WTC11 (cell line): ENCODE results near the gene ZNF586. TPM values are rescaled to one million over a fixed set of nuclear protein-coding genes. Genes with fewer than 3 reads are reported as not detected.

Experiments
- ATAC-seq: fragments of 200-7000 bp; cut with Tn5 transposase; 2 replicates; pipeline ENCODE4 v1.10.0; 2021; ENCODE audit warnings: mild to moderate bottlenecking, moderate library complexity
- CTCF ChIA-PET: fragments of 300-600 bp; sonication (Branson Sonifier 250); formaldehyde crosslinking; loops from one replicate; lab custom pipeline; 2021; ENCODE audit warnings: antibody characterized with exemption; lab: Charles Lee
- POLR2A ChIA-PET: fragments of 350-600 bp; sonication (Branson Sonifier 250); formaldehyde crosslinking; loops from one replicate; lab custom pipeline; 2021; ENCODE audit warnings: antibody characterized with exemption; lab: Charles Lee
- DNase-seq: peaks from one replicate; pipeline ENCODE4 v3.0.0; 2021; ENCODE audit warnings: low spot score
- H3K27ac Mint-ChIP-seq: 2 replicates; pipeline ENCODE4 v1.8.0; 2021; ENCODE audit warnings: mixed read lengths
- H3K27me3 Mint-ChIP-seq: 2 replicates; pipeline ENCODE4 v1.8.0; 2021; ENCODE audit warnings: low read depth, mild to moderate bottlenecking, moderate library complexity, mixed read lengths
- H3K36me3 Mint-ChIP-seq: 2 replicates; pipeline ENCODE4 v1.8.0; 2021; ENCODE audit warnings: mixed read lengths
- H3K4me1 Mint-ChIP-seq: 2 replicates; pipeline ENCODE4 v1.8.0; 2022; ENCODE audit warnings: mixed read lengths
- H3K4me3 Mint-ChIP-seq: 2 replicates; pipeline ENCODE4 v1.8.0; 2021; ENCODE audit warnings: mild to moderate bottlenecking, moderate library complexity, mixed read lengths
- H3K9me3 Mint-ChIP-seq: 2 replicates; pipeline ENCODE4 v1.8.0; 2021; ENCODE audit warnings: mixed read lengths
- CREM ChIP-seq: sonication (generic); formaldehyde crosslinking; IDR thresholded peaks from 2 replicates; pipeline ENCODE4 v1.8.1; 2022; ENCODE audit warnings: mild to moderate bottlenecking, missing genetic modification reagents, moderate library complexity
- ELF4 ChIP-seq: sonication (generic); formaldehyde crosslinking; IDR thresholded peaks from 2 replicates; pipeline ENCODE4 v1.8.1; 2022; ENCODE audit warnings: low read depth, mild to moderate bottlenecking, moderate library complexity, missing genetic modification reagents
- ETV6 ChIP-seq: sonication (generic); formaldehyde crosslinking; IDR thresholded peaks from 2 replicates; pipeline ENCODE4 v1.8.1; 2022; ENCODE audit warnings: mild to moderate bottlenecking, missing genetic modification reagents
- GTF2I ChIP-seq: fragments of 250-450 bp; sonication (Bioruptor Pico); conservative IDR thresholded peaks from 2 replicates; pipeline ENCODE4 v1.4.0; 2021; ENCODE audit warnings: mild to moderate bottlenecking
- IRF2 ChIP-seq: sonication (generic); formaldehyde crosslinking; IDR thresholded peaks from 2 replicates; pipeline ENCODE4 v1.8.0; 2022; ENCODE audit warnings: low read depth, missing genetic modification reagents, borderline replicate concordance
- NFE2L1 ChIP-seq: sonication (generic); formaldehyde crosslinking; IDR thresholded peaks from 2 replicates; pipeline ENCODE4 v1.8.1; 2023; ENCODE audit warnings: missing genetic modification reagents
- NFYB ChIP-seq: sonication (generic); formaldehyde crosslinking; conservative IDR thresholded peaks from 2 replicates; pipeline ENCODE4 v1.8.0; 2022; ENCODE audit warnings: low read depth, missing genetic modification reagents
- OVOL2 ChIP-seq: fragments of 250-450 bp; sonication (Bioruptor Pico); IDR thresholded peaks from 2 replicates; pipeline ENCODE4 v1.9.0; 2021; ENCODE audit warnings: mild to moderate bottlenecking, borderline replicate concordance
- PRRX2 ChIP-seq: fragments of 250-450 bp; sonication (Bioruptor Pico); IDR thresholded peaks from 2 replicates; pipeline ENCODE4 v1.8.0; 2021; ENCODE audit warnings: mild to moderate bottlenecking
- SMAD4 ChIP-seq: sonication (generic); formaldehyde crosslinking; IDR thresholded peaks from 2 replicates; pipeline ENCODE4 v1.8.0; 2022; ENCODE audit warnings: mild to moderate bottlenecking, missing genetic modification reagents
- TEAD4 ChIP-seq: sonication (generic); formaldehyde crosslinking; IDR thresholded peaks from 2 replicates; pipeline ENCODE4 v1.8.0; 2022; ENCODE audit warnings: mild to moderate bottlenecking, missing genetic modification reagents
- ZBTB21 ChIP-seq: sonication (generic); formaldehyde crosslinking; IDR thresholded peaks from 2 replicates; pipeline ENCODE4 v1.8.1; 2023; ENCODE audit warnings: mild to moderate bottlenecking, missing genetic modification reagents, borderline replicate concordance
- ZNF317 ChIP-seq: sonication (generic); formaldehyde crosslinking; IDR thresholded peaks from 2 replicates; pipeline ENCODE4 v1.8.1; 2023; ENCODE audit warnings: low read depth, mild to moderate bottlenecking, moderate library complexity, missing genetic modification reagents, borderline replicate concordance
- total RNA-seq: library from RNA; stranded (reverse); gene quantifications from 3 replicates; pipeline ENCODE4 v1.2.3, GENCODE V29; 2021
- TF ChIP-seq, protein P1 (sequence below): sonication (generic); formaldehyde crosslinking; IDR thresholded peaks from 2 replicates; pipeline ENCODE4 v1.8.0; 2023; ENCODE audit warnings: mild to moderate bottlenecking, missing genetic modification reagents
- TF ChIP-seq, protein P2 (sequence below): fragments of 250-450 bp; sonication (Bioruptor Pico); IDR thresholded peaks from 2 replicates; pipeline ENCODE4 v1.9.0; 2021; ENCODE audit warnings: mild to moderate bottlenecking, borderline replicate concordance
- TF ChIP-seq, protein P3 (sequence below): sonication (generic); formaldehyde crosslinking; IDR thresholded peaks from 2 replicates; pipeline ENCODE4 v1.8.1; 2022; ENCODE audit warnings: missing genetic modification reagents, borderline replicate concordance
- TF ChIP-seq, protein P4 (sequence below): sonication (generic); formaldehyde crosslinking; IDR thresholded peaks from 2 replicates; pipeline ENCODE4 v1.8.0; 2023; ENCODE audit warnings: missing genetic modification reagents, mild to moderate bottlenecking, borderline replicate concordance
- TF ChIP-seq, protein P5 (sequence below): sonication (generic); formaldehyde crosslinking; IDR thresholded peaks from 2 replicates; pipeline ENCODE4 v1.8.0; 2022; ENCODE audit warnings: missing genetic modification reagents

The ZNF586 gene
- total RNA-seq, 1 experiment from 2014 or later: 16.4 TPM

DNA sequence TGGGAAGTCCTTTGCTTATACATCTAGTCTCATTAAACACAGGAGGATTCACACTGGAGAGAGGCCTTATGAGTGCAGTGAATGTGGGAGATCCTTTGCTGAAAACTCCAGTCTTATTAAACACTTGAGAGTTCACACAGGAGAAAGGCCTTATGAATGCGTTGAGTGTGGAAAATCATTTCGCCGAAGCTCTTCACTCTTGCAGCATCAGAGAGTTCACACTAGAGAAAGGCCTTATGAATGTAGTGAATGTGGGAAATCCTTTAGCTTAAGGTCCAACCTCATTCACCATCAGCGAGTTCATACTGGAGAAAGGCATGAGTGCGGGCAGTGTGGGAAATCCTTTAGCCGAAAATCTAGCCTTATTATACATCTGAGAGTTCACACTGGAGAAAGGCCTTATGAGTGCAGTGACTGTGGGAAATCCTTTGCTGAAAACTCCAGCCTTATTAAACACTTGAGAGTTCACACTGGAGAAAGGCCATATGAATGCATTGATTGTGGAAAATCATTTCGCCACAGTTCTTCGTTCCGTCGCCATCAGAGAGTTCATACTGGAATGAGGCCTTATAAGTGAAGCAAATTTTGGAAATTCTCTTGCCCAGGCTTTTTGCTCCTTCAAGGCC is 9.9 kb downstream of the ZNF586 start:
- no peak for DNase-seq
- H3K4me3 Mint-ChIP-seq: no peak overlapping the region
- H3K36me3 Mint-ChIP-seq: peaks cover 58% of the 10 kb centered on the region
- CTCF ChIA-PET: no interaction called here
- H3K27me3 Mint-ChIP-seq: no peaks in the 10 kb centered on the region
- no peak overlapping the region for H3K27ac Mint-ChIP-seq
- H3K4me1 Mint-ChIP-seq: peaks cover 4% of the 10 kb centered on the region; the same call in 1 of the 2 replicates
- no peak for TF ChIP-seq ZNF317 (CRISPR knock-in tag)
- TF ChIP-seq, protein P1, sequence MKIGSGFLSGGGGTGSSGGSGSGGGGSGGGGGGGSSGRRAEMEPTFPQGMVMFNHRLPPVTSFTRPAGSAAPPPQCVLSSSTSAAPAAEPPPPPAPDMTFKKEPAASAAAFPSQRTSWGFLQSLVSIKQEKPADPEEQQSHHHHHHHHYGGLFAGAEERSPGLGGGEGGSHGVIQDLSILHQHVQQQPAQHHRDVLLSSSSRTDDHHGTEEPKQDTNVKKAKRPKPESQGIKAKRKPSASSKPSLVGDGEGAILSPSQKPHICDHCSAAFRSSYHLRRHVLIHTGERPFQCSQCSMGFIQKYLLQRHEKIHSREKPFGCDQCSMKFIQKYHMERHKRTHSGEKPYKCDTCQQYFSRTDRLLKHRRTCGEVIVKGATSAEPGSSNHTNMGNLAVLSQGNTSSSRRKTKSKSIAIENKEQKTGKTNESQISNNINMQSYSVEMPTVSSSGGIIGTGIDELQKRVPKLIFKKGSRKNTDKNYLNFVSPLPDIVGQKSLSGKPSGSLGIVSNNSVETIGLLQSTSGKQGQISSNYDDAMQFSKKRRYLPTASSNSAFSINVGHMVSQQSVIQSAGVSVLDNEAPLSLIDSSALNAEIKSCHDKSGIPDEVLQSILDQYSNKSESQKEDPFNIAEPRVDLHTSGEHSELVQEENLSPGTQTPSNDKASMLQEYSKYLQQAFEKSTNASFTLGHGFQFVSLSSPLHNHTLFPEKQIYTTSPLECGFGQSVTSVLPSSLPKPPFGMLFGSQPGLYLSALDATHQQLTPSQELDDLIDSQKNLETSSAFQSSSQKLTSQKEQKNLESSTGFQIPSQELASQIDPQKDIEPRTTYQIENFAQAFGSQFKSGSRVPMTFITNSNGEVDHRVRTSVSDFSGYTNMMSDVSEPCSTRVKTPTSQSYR (CRISPR knock-in tag): no peak
- TF ChIP-seq, protein P2, sequence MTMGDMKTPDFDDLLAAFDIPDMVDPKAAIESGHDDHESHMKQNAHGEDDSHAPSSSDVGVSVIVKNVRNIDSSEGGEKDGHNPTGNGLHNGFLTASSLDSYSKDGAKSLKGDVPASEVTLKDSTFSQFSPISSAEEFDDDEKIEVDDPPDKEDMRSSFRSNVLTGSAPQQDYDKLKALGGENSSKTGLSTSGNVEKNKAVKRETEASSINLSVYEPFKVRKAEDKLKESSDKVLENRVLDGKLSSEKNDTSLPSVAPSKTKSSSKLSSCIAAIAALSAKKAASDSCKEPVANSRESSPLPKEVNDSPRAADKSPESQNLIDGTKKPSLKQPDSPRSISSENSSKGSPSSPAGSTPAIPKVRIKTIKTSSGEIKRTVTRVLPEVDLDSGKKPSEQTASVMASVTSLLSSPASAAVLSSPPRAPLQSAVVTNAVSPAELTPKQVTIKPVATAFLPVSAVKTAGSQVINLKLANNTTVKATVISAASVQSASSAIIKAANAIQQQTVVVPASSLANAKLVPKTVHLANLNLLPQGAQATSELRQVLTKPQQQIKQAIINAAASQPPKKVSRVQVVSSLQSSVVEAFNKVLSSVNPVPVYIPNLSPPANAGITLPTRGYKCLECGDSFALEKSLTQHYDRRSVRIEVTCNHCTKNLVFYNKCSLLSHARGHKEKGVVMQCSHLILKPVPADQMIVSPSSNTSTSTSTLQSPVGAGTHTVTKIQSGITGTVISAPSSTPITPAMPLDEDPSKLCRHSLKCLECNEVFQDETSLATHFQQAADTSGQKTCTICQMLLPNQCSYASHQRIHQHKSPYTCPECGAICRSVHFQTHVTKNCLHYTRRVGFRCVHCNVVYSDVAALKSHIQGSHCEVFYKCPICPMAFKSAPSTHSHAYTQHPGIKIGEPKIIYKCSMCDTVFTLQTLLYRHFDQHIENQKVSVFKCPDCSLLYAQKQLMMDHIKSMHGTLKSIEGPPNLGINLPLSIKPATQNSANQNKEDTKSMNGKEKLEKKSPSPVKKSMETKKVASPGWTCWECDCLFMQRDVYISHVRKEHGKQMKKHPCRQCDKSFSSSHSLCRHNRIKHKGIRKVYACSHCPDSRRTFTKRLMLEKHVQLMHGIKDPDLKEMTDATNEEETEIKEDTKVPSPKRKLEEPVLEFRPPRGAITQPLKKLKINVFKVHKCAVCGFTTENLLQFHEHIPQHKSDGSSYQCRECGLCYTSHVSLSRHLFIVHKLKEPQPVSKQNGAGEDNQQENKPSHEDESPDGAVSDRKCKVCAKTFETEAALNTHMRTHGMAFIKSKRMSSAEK (CRISPR knock-in tag): no peak
- TF ChIP-seq, protein P3, sequence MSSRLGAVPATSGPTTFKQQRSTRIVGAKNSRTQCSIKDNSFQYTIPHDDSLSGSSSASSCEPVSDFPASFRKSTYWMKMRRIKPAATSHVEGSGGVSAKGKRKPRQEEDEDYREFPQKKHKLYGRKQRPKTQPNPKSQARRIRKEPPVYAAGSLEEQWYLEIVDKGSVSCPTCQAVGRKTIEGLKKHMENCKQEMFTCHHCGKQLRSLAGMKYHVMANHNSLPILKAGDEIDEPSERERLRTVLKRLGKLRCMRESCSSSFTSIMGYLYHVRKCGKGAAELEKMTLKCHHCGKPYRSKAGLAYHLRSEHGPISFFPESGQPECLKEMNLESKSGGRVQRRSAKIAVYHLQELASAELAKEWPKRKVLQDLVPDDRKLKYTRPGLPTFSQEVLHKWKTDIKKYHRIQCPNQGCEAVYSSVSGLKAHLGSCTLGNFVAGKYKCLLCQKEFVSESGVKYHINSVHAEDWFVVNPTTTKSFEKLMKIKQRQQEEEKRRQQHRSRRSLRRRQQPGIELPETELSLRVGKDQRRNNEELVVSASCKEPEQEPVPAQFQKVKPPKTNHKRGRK (CRISPR knock-in tag): no peak
- TF ChIP-seq, protein P4, sequence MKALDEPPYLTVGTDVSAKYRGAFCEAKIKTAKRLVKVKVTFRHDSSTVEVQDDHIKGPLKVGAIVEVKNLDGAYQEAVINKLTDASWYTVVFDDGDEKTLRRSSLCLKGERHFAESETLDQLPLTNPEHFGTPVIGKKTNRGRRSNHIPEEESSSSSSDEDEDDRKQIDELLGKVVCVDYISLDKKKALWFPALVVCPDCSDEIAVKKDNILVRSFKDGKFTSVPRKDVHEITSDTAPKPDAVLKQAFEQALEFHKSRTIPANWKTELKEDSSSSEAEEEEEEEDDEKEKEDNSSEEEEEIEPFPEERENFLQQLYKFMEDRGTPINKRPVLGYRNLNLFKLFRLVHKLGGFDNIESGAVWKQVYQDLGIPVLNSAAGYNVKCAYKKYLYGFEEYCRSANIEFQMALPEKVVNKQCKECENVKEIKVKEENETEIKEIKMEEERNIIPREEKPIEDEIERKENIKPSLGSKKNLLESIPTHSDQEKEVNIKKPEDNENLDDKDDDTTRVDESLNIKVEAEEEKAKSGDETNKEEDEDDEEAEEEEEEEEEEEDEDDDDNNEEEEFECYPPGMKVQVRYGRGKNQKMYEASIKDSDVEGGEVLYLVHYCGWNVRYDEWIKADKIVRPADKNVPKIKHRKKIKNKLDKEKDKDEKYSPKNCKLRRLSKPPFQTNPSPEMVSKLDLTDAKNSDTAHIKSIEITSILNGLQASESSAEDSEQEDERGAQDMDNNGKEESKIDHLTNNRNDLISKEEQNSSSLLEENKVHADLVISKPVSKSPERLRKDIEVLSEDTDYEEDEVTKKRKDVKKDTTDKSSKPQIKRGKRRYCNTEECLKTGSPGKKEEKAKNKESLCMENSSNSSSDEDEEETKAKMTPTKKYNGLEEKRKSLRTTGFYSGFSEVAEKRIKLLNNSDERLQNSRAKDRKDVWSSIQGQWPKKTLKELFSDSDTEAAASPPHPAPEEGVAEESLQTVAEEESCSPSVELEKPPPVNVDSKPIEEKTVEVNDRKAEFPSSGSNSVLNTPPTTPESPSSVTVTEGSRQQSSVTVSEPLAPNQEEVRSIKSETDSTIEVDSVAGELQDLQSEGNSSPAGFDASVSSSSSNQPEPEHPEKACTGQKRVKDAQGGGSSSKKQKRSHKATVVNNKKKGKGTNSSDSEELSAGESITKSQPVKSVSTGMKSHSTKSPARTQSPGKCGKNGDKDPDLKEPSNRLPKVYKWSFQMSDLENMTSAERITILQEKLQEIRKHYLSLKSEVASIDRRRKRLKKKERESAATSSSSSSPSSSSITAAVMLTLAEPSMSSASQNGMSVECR (CRISPR knock-in tag): no peak
- no peak for TF ChIP-seq ELF4
- no peak for TF ChIP-seq SMAD4 (CRISPR knock-in tag)
- TF ChIP-seq NFE2L1 (CRISPR knock-in tag): no peak
- no peak for TF ChIP-seq GTF2I
- TF ChIP-seq OVOL2 (CRISPR knock-in tag): no peak
- TF ChIP-seq PRRX2: no peak
- no peak for TF ChIP-seq ZBTB21 (CRISPR knock-in tag)
- TF ChIP-seq ETV6 (CRISPR knock-in tag): no peak
- TF ChIP-seq TEAD4 (CRISPR knock-in tag): no peak
- TF ChIP-seq, protein P5, sequence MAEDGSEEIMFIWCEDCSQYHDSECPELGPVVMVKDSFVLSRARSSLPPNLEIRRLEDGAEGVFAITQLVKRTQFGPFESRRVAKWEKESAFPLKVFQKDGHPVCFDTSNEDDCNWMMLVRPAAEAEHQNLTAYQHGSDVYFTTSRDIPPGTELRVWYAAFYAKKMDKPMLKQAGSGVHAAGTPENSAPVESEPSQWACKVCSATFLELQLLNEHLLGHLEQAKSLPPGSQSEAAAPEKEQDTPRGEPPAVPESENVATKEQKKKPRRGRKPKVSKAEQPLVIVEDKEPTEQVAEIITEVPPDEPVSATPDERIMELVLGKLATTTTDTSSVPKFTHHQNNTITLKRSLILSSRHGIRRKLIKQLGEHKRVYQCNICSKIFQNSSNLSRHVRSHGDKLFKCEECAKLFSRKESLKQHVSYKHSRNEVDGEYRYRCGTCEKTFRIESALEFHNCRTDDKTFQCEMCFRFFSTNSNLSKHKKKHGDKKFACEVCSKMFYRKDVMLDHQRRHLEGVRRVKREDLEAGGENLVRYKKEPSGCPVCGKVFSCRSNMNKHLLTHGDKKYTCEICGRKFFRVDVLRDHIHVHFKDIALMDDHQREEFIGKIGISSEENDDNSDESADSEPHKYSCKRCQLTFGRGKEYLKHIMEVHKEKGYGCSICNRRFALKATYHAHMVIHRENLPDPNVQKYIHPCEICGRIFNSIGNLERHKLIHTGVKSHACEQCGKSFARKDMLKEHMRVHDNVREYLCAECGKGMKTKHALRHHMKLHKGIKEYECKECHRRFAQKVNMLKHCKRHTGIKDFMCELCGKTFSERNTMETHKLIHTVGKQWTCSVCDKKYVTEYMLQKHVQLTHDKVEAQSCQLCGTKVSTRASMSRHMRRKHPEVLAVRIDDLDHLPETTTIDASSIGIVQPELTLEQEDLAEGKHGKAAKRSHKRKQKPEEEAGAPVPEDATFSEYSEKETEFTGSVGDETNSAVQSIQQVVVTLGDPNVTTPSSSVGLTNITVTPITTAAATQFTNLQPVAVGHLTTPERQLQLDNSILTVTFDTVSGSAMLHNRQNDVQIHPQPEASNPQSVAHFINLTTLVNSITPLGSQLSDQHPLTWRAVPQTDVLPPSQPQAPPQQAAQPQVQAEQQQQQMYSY (CRISPR knock-in tag): no peak
- TF ChIP-seq CREM (CRISPR knock-in tag): no peak
- TF ChIP-seq IRF2 (CRISPR knock-in tag): no peak
- no peak for TF ChIP-seq NFYB (CRISPR knock-in tag)
- POLR2A ChIA-PET: no interaction called here
- H3K9me3 Mint-ChIP-seq: no peaks in the 10 kb centered on the region
- ATAC-seq: no peak
